Measurements from ENCODE around the gene ANTXR1.
A peak's percentile ranks its signal among the peaks of the same experiment; 100 is the strongest.

Gene ANTXR1

DNA sequence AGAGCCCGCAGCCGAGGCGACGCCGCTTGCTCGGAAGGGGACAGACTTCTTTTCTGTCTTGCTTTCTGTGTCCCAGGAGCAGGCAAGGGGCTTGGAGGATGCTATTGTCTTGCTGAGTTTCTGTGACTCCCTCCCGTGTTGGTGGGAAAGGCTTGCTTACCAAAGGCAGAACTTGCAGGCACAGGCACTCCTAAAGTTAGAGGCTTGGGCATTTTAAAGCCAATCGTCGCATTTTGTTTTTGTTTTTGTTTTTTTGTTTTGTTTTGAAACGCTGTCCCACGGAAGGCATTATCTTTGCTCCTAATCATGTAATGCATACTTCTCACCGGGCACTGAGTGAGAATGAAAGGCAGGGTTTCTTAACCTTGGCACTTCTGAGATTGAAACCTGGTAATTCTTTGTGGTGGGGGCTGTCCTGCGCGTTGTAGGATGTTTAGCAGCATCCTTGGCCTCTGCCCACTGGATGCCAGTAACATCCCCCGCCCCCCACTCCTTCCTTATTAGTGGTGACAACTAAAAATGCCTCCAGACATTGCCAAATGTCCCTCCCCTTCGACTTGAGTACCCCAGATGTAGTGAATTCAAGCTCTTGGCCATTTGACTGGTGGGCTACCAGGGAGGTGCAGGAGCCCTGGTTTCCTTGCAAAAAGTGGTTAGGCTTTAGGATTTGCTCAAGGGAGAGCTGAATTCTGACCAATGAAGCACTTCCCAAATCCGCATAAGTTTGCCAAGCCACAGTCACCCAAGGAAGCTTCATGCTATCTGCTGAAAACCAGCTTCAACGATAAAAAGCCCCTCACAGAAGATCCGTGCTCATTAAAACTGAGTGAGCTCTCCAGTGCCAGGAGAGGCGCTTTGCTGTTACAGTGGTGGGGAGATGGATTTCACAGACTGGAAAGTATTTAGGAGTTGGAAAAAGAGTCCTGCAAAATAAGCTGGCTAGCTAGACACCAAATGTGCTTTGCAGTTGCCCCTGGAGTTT lies 1.2 kb downstream of the ANTXR1 start:
- peak; percentile 58 for DNase-seq
- peak overlapping the region; percentile 71 for H2BK5ac ChIP-seq (ENCODE audit: low read depth, low read length, poor library complexity, severe bottlenecking)
- H3K27ac ChIP-seq (ENCODE audit: low read length, poor library complexity, severe bottlenecking) = no peak overlapping the region
- peak overlapping the region; percentile 78 for H3K4me2 ChIP-seq (ENCODE audit: low read length, poor library complexity, severe bottlenecking)
- H3K4me3 ChIP-seq (ENCODE audit: insufficient read depth in 1 of 2, low read depth in 1 of 2, low read length in 2 of 2) = peak overlapping the region; percentile 88 to 95
- H2BK120ac ChIP-seq (ENCODE audit: low read depth, low read length) = peak overlapping the region; percentile 93
- peak overlapping the region; percentile 2 to 37 for H2BK12ac ChIP-seq (ENCODE audit: low read length in 2 of 2)
- H2AK5ac ChIP-seq (ENCODE audit: low read length, severe bottlenecking) = no peak overlapping the region
- H3K4me1 ChIP-seq (ENCODE audit: control insufficient read depth, insufficient read depth, low read depth, low read length) = peaks cover 3% of the 10 kb centered on the region
- H3K36me3 ChIP-seq (ENCODE audit: control insufficient read depth in 1 of 2, insufficient read depth in 2 of 2, low read depth in 1 of 2, low read length in 2 of 2) = no peaks in the 10 kb centered on the region
- H4K8ac ChIP-seq (ENCODE audit: low read length) = peak overlapping the region; percentile 100
- under 1% methylated on average over 18 of the region's 20 CpGs for WGBS
- H2AFZ ChIP-seq (ENCODE audit: low read depth, low read length) = peak overlapping the region; percentile 91
- no peaks in the 10 kb centered on the region for H3K9me3 ChIP-seq (ENCODE audit: control insufficient read depth, low read length)
- peak overlapping the region in 1 of 2 experiments; percentile 98 for H3K14ac ChIP-seq (ENCODE audit: low read length in 2 of 2)
- peak overlapping the region; percentile 97 for H4K91ac ChIP-seq (ENCODE audit: low read length)
- H2BK15ac ChIP-seq (ENCODE audit: low read depth, poor library complexity, severe bottlenecking) = peak overlapping the region; percentile 57
- no peaks in the 10 kb centered on the region for H3K27me3 ChIP-seq (ENCODE audit: control insufficient read depth in 1 of 2, insufficient read depth in 1 of 2, low read length in 2 of 2)
- H3K9ac ChIP-seq (ENCODE audit: low read length) = peak overlapping the region; percentile 89
- H3K79me1 ChIP-seq (replicated peaks; ENCODE audit: low read length, poor library complexity, severe bottlenecking) = peaks cover 19% of the 10 kb centered on the region
- H3K23ac ChIP-seq (ENCODE audit: low read length in 2 of 2) = peak overlapping the region in 1 of 2 experiments; percentile 99
- H3K18ac ChIP-seq (ENCODE audit: low read depth in 1 of 2, low read length in 2 of 2) = peak overlapping the region; percentile 99
- peak overlapping the region; percentile 97 to 99 for H3K4ac ChIP-seq (ENCODE audit: low read depth in 1 of 2, low read length in 2 of 2)

DNA sequence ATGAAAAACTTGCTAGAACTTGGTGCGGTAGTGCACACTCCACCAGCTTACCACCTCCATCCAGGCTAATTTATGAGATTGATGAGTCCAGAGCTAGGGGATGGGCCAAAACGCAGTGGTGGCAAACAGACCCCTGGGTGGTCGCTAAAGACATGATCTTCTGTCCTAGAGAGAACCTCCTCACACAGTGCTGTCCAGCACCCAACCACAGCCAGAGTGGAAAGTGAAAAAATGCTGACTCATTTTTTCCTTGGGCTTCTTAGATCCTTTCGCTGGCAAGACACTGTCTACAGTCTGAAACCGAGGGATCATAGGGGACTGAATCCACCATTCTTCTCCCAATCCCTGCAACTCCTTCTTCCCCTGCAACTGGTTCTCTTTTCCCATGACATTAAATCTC lies 4.1 kb downstream of the ANTXR1 start:
- H3K4ac ChIP-seq (ENCODE audit: low read depth in 1 of 2, low read length in 2 of 2) = no peak overlapping the region
- peak overlapping the region in 1 of 2 experiments; percentile 47 for H3K4me3 ChIP-seq (ENCODE audit: insufficient read depth in 1 of 2, low read depth in 1 of 2, low read length in 2 of 2)
- H2BK120ac ChIP-seq (ENCODE audit: low read depth, low read length) = no peak overlapping the region
- no peak overlapping the region for H3K4me2 ChIP-seq (ENCODE audit: low read length, poor library complexity, severe bottlenecking)
- WGBS = 86% methylated on average over 5 of the region's 5 CpGs
- H3K9me3 ChIP-seq (ENCODE audit: control insufficient read depth, low read length) = no peaks in the 10 kb centered on the region
- no peaks in the 10 kb centered on the region for H3K36me3 ChIP-seq (ENCODE audit: control insufficient read depth in 1 of 2, insufficient read depth in 2 of 2, low read depth in 1 of 2, low read length in 2 of 2)
- peaks cover 28% of the 10 kb centered on the region for H3K79me1 ChIP-seq (replicated peaks; ENCODE audit: low read length, poor library complexity, severe bottlenecking)
- H2AK5ac ChIP-seq (ENCODE audit: low read length, severe bottlenecking) = no peak overlapping the region
- H3K4me1 ChIP-seq (ENCODE audit: control insufficient read depth, insufficient read depth, low read depth, low read length) = peaks cover 3% of the 10 kb centered on the region
- H3K27ac ChIP-seq (ENCODE audit: low read length, poor library complexity, severe bottlenecking) = no peak overlapping the region
- H3K14ac ChIP-seq (ENCODE audit: low read length in 2 of 2) = no peak overlapping the region
- peak overlapping the region in 1 of 2 experiments; percentile 34 for H3K18ac ChIP-seq (ENCODE audit: low read depth in 1 of 2, low read length in 2 of 2)
- no peak overlapping the region for H2BK12ac ChIP-seq (ENCODE audit: low read length in 2 of 2)
- peak; percentile 81 for DNase-seq
- no peak overlapping the region for H2AFZ ChIP-seq (ENCODE audit: low read depth, low read length)
- H3K23ac ChIP-seq (ENCODE audit: low read length in 2 of 2) = no peak overlapping the region
- H2BK5ac ChIP-seq (ENCODE audit: low read depth, low read length, poor library complexity, severe bottlenecking) = no peak overlapping the region
- H3K9ac ChIP-seq (ENCODE audit: low read length) = peak overlapping the region; percentile 20
- H3K27me3 ChIP-seq (ENCODE audit: control insufficient read depth in 1 of 2, insufficient read depth in 1 of 2, low read length in 2 of 2) = no peaks in the 10 kb centered on the region
- H4K8ac ChIP-seq (ENCODE audit: low read length) = no peak overlapping the region
- H2BK15ac ChIP-seq (ENCODE audit: low read depth, poor library complexity, severe bottlenecking) = no peak overlapping the region
- no peak overlapping the region for H4K91ac ChIP-seq (ENCODE audit: low read length)

DNA sequence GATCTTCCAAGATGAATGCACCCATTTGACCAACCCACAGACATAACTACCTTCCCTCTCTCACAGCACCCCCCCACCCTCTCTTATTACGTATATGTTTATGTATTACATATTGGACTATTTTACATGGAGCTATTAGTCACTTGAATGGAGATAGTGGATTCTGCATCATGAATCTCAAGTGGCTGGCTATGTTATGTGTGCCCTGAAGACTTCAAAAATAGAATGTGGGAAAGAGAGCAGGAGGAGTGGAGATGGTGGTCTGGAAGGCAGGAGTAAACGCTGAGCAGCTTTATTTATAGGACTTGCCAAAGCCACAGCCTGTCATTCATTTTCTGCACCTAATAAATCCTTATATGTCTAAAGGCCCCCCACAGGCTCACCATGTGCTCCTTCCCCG lies 4.9 kb downstream of the ANTXR1 start:
- Histone ChIP-seq H3K23ac (ENCODE audit: low read length in 2 of 2) (no peak overlapping the region), H3K9me3 (ENCODE audit: control insufficient read depth, low read length) (no peaks in the 10 kb centered on the region), H2BK12ac (ENCODE audit: low read length in 2 of 2) (no peak overlapping the region), H2BK15ac (ENCODE audit: low read depth, poor library complexity, severe bottlenecking) (no peak overlapping the region), H3K9ac (ENCODE audit: low read length) (no peak overlapping the region), H4K91ac (ENCODE audit: low read length) (no peak overlapping the region), H3K36me3 (ENCODE audit: control insufficient read depth in 1 of 2, insufficient read depth in 2 of 2, low read depth in 1 of 2, low read length in 2 of 2) (no peaks in the 10 kb centered on the region), H3K4ac (ENCODE audit: low read depth in 1 of 2, low read length in 2 of 2) (no peak overlapping the region), H4K8ac (ENCODE audit: low read length) (no peak overlapping the region), H2BK5ac (ENCODE audit: low read depth, low read length, poor library complexity, severe bottlenecking) (no peak overlapping the region), H2AFZ (ENCODE audit: low read depth, low read length) (no peak overlapping the region), H3K18ac (ENCODE audit: low read depth in 1 of 2, low read length in 2 of 2) (no peak overlapping the region), H2BK120ac (ENCODE audit: low read depth, low read length) (no peak overlapping the region), H3K4me2 (ENCODE audit: low read length, poor library complexity, severe bottlenecking) (no peak overlapping the region), H3K27me3 (ENCODE audit: control insufficient read depth in 1 of 2, insufficient read depth in 1 of 2, low read length in 2 of 2) (no peaks in the 10 kb centered on the region), H3K79me1 (replicated peaks; ENCODE audit: low read length, poor library complexity, severe bottlenecking) (peaks cover 34% of the 10 kb centered on the region), H2AK5ac (ENCODE audit: low read length, severe bottlenecking) (no peak overlapping the region), H3K27ac (ENCODE audit: low read length, poor library complexity, severe bottlenecking) (no peak overlapping the region), H3K4me1 (ENCODE audit: control insufficient read depth, insufficient read depth, low read depth, low read length) (peaks cover 2% of the 10 kb centered on the region), H3K4me3 (ENCODE audit: insufficient read depth in 1 of 2, low read depth in 1 of 2, low read length in 2 of 2) (no peak overlapping the region), H3K14ac (ENCODE audit: low read length in 2 of 2) (no peak overlapping the region)
- peak; percentile 62 for DNase-seq
- 84% methylated on average over 2 of the region's 3 CpGs for WGBS

DNA sequence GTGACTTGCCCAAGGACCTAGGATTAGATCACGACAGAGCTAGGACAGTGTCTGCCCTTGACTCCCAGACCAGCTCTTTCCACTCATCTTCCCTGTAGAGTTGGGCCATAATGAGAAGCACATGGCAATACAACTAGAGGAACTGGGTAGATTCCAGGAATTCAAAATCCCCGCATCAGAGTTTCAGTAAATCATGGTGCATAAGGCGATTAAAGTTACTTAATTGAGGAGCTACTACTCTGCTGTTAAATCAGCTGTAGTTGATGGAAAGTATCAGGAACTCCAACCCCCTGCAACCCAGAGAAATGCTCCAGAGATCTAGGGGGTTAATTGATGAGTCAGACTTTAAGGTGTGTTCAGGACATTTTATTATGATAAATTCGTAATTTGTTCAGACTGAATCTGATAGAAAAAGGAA lies 5.7 kb downstream of the ANTXR1 start:
- no peak overlapping the region for H2BK15ac ChIP-seq (ENCODE audit: low read depth, poor library complexity, severe bottlenecking)
- no peak overlapping the region for H2BK12ac ChIP-seq (ENCODE audit: low read length in 2 of 2)
- H2BK5ac ChIP-seq (ENCODE audit: low read depth, low read length, poor library complexity, severe bottlenecking) = no peak overlapping the region
- no peak overlapping the region for H3K14ac ChIP-seq (ENCODE audit: low read length in 2 of 2)
- no peak overlapping the region for H4K8ac ChIP-seq (ENCODE audit: low read length)
- H3K18ac ChIP-seq (ENCODE audit: low read depth in 1 of 2, low read length in 2 of 2) = no peak overlapping the region
- DNase-seq = no peak
- H3K27me3 ChIP-seq (ENCODE audit: control insufficient read depth in 1 of 2, insufficient read depth in 1 of 2, low read length in 2 of 2) = no peaks in the 10 kb centered on the region
- H3K9ac ChIP-seq (ENCODE audit: low read length) = no peak overlapping the region
- no peak overlapping the region for H3K4me2 ChIP-seq (ENCODE audit: low read length, poor library complexity, severe bottlenecking)
- no peaks in the 10 kb centered on the region for H3K9me3 ChIP-seq (ENCODE audit: control insufficient read depth, low read length)
- no peak overlapping the region for H2BK120ac ChIP-seq (ENCODE audit: low read depth, low read length)
- H2AK5ac ChIP-seq (ENCODE audit: low read length, severe bottlenecking) = no peak overlapping the region
- no peak overlapping the region for H3K23ac ChIP-seq (ENCODE audit: low read length in 2 of 2)
- H3K4me3 ChIP-seq (ENCODE audit: insufficient read depth in 1 of 2, low read depth in 1 of 2, low read length in 2 of 2) = no peak overlapping the region
- WGBS = 88% methylated on average over 4 of the region's 4 CpGs
- H3K27ac ChIP-seq (ENCODE audit: low read length, poor library complexity, severe bottlenecking) = no peak overlapping the region
- peaks cover 2% of the 10 kb centered on the region for H3K4me1 ChIP-seq (ENCODE audit: control insufficient read depth, insufficient read depth, low read depth, low read length)
- H2AFZ ChIP-seq (ENCODE audit: low read depth, low read length) = no peak overlapping the region
- peaks cover 32% of the 10 kb centered on the region for H3K79me1 ChIP-seq (replicated peaks; ENCODE audit: low read length, poor library complexity, severe bottlenecking)
- H3K36me3 ChIP-seq (ENCODE audit: control insufficient read depth in 1 of 2, insufficient read depth in 2 of 2, low read depth in 1 of 2, low read length in 2 of 2) = no peaks in the 10 kb centered on the region
- H4K91ac ChIP-seq (ENCODE audit: low read length) = no peak overlapping the region
- H3K4ac ChIP-seq (ENCODE audit: low read depth in 1 of 2, low read length in 2 of 2) = no peak overlapping the region
